Right lobe of liver (tissue), 6 donors: ENCODE results near the gene DLK2. TPM values are rescaled to one million over a fixed set of nuclear protein-coding genes. Genes with fewer than 3 reads are reported as not detected.
A peak's percentile ranks its signal among the peaks of the same experiment; 100 is the strongest.
"Not testable (repeated sequence)": the region's sequence is repeated elsewhere in the genome, so short reads cannot be mapped to it uniquely, and the experiment has no call there.

Source experiments
- ATAC-seq, 4 donors: fragments of 200-7000 bp; cut with Tn5 transposase; one replicate each; pipeline ENCODE4 v1.9.1; 2020; ENCODE audit warnings: mild to moderate bottlenecking in 4 of 4, moderate library complexity in 4 of 4
- DNase-seq, 3 donors: peaks; one replicate each; pipeline ENCODE4 v3.0.0-alpha.2; 2020
- H3K27ac ChIP-seq, 3 donors: fragments of 200-600 bp; one replicate each; pipeline ENCODE4 v1.8.0; 2022
- H3K27me3 ChIP-seq, 2 donors: fragments of 200-600 bp; one replicate each; pipeline ENCODE4 v1.8.0; 2022
- H3K36me3 ChIP-seq, 4 donors: fragments of 200-600 bp; sonication (generic) in 1 of 4; one replicate each; pipeline versions ENCODE4 v1.5.1 to v1.8.0; 2017 to 2022; ENCODE audit warnings: control low read depth in 1 of 4
- H3K4me1 ChIP-seq, 4 donors: fragments of 200-600 bp; sonication (generic) in 1 of 4; one replicate each; pipeline versions ENCODE4 v1.5.1 to v1.8.0; 2017 to 2022; ENCODE audit warnings: control low read depth in 1 of 4
- H3K4me3 ChIP-seq, 3 donors: fragments of 200-600 bp; one replicate each; pipeline ENCODE4 v1.8.0; 2022
- H3K9me3 ChIP-seq, 4 donors: fragments of 200-600 bp; sonication (generic) in 1 of 4; one replicate each; pipeline versions ENCODE4 v1.5.1 to v1.8.0; 2017 to 2022; ENCODE audit warnings: control low read depth in 1 of 4
- CTCF ChIP-seq, 4 donors: fragments of 200-600 bp in 3 of 4; fragments of 450-650 bp in 1 of 4; IDR thresholded peaks; one replicate each; pipeline versions ENCODE4 v1.5.1 to v1.8.0; 2016 to 2022; ENCODE audit warnings: antibody characterized with exemption in 4 of 4, mild to moderate bottlenecking in 2 of 4
- POLR2A ChIP-seq: fragments of 450-650 bp; IDR thresholded peaks from one replicate; pipeline ENCODE4 v1.6.1; 2017; ENCODE audit warnings: antibody characterized with exemption, mild to moderate bottlenecking
- WGBS: methylation state at CpG from one replicate; pipeline ENCODE4 v1.1.6; 2018; ENCODE audit warnings: low coverage, low lambda C conversion rate; ENCODE audit not compliant: insufficient coverage; ENCODE audit errors: missing lambda C conversion rate; 5-methylcytosine and 5-hydroxymethylcytosine counted together
- intact Hi-C, 2 donors: fragments of 100-400 bp; cut with DNase I; formaldehyde crosslinking; loops; one replicate each; pipeline versions ENCODE4 v1.11.2 to v1.14.1; 2022
- total RNA-seq, 6 experiments: library from RNA; depleted of rRNA in 2 of 6; stranded (reverse); fragments of >200 nt in 2 of 6; fragmentation: NEBNext Ultra II Directional in 3 of 6; extraction: Animal tissue kit (Norgen Biotek cat#: 25700) in 3 of 6; gene quantifications; one replicate each; pipeline versions ENCODE4 v1.1.0 to v1.2.4, GENCODE V29; 2016 to 2023
- donor health status: DM: no; HTN: yes; CAD: no.
- donor health status: DM: no; HTN: no; CAD: no.
- donor health status: DM: no; HTN: no; CAD: no.
- donor health status: DM: no; HTN: yes; CAD: no.
- donor health status: DM: no; HTN: yes; CAD: no.

The DLK2 gene
- total RNA-seq, 6 experiments from 2014 or later: 0.13 TPM; not detected in 5

- Histone ChIP-seq H3K9me3 (no peaks in the 10 kb centered on the region), H3K27ac (peak within 1 kb of the TSS; percentile 38 to 82 (median 71)), H3K4me1 (peaks cover 0 to 18% (median 5%) of the 10 kb centered on the region in 4 donors), H3K27me3 (no peaks in the 10 kb centered on the region), H3K36me3 (no peaks in the 10 kb centered on the region), H3K4me3 (peak within 1 kb of the TSS; percentile 81 to 97 (median 90))
- 0% methylated on average over 7 of the region's 49 CpGs for WGBS
- ATAC-seq: peak; percentile 96 to 99 (median 98)
- peak; percentile 95 to 96 (median 96) for DNase-seq
- TF ChIP-seq POLR2A (peak; percentile 72), CTCF (IDR thresholded peaks at IDR 0.05) (peak; percentile 32 to 47 (median 44))
- intact Hi-C loops: no loop called here
Measured at GRCh38 chr6:43427406-43428111, 27.8 kb downstream of the DLK2 start, which contains the start of gene ABCC10. Gene ABCC10 (plus strand): TSS chr6:43427541. CDS start chr6:43427979, 438 bp downstream.

- DNase-seq (no peak), ATAC-seq (peak in 1 of 4 donors; percentile 37)
- intact Hi-C loops: no loop called here
- Histone ChIP-seq H3K27ac (peak overlapping the region; percentile 18 to 82 (median 71)), H3K27me3 (no peaks in the 10 kb centered on the region), H3K9me3 (no peaks in the 10 kb centered on the region), H3K4me3 (peak overlapping the region; percentile 81 to 97 (median 90)), H3K4me1 (peaks cover 0 to 18% (median 5%) of the 10 kb centered on the region in 4 donors), H3K36me3 (no peaks in the 10 kb centered on the region)
- WGBS: 43% methylated on average over 21 of the region's 23 CpGs
- TF ChIP-seq CTCF (IDR thresholded peaks at IDR 0.05): no peak
- no peak for TF ChIP-seq POLR2A
Measured at GRCh38 chr6:43426928-43427405, 28.4 kb downstream of the DLK2 start.

- H3K27ac ChIP-seq, H3K9me3 ChIP-seq, intact Hi-C loops, H3K4me3 ChIP-seq, H3K27me3 ChIP-seq, ATAC-seq, H3K36me3 ChIP-seq, DNase-seq: not testable (repeated sequence)
- 96% methylated on average over 18 of the region's 33 CpGs for WGBS
- peaks cover 0 to 18% (median 5%) of the 10 kb centered on the region in 4 donors for H3K4me1 ChIP-seq
Measured at GRCh38 chr6:43425083-43425482, 30.3 kb downstream of the DLK2 start.

GRCh38 chr6:43421831-43422230 lies 33.5 kb downstream of the DLK2 start:
- intact Hi-C loops: no loop called here
- ATAC-seq (no peak), DNase-seq (no peak)
- Histone ChIP-seq H3K4me1 (peaks cover 0 to 8% (median 0%) of the 10 kb centered on the region in 4 donors), H3K9me3 (no peaks in the 10 kb centered on the region), H3K27ac (no peak overlapping the region), H3K27me3 (no peaks in the 10 kb centered on the region), H3K4me3 (no peak overlapping the region), H3K36me3 (no peaks in the 10 kb centered on the region)
- WGBS: 77% methylated on average over 3 of the region's 3 CpGs
- TF ChIP-seq POLR2A: no peak
- no peak for TF ChIP-seq CTCF (IDR thresholded peaks at IDR 0.05)

- no peaks in the 10 kb centered on the region for H3K9me3 ChIP-seq
- no peak overlapping the region for H3K4me3 ChIP-seq
- TF ChIP-seq POLR2A (no peak), CTCF (IDR thresholded peaks at IDR 0.05) (no peak)
- no peaks in the 10 kb centered on the region for H3K36me3 ChIP-seq
- no peaks in the 10 kb centered on the region for H3K27me3 ChIP-seq
- no peak overlapping the region for H3K27ac ChIP-seq
- ATAC-seq (no peak), DNase-seq (no peak)
- intact Hi-C loops: no loop called here
- WGBS: 56% methylated on average over 5 of the region's 5 CpGs
- no peaks in the 10 kb centered on the region for H3K4me1 ChIP-seq
Measured at GRCh38 chr6:43420012-43420709, 35.2 kb downstream of the DLK2 start.
